HepG2 (cell line): ENCODE measurements around the gene ADSL. TPM values are rescaled to one million over a fixed set of nuclear protein-coding genes. Genes with fewer than 3 reads are reported as not detected.

ENCODE experiments used
- ATAC-seq: fragments of 200-7000 bp; cut with Tn5 transposase; 3 replicates; pipeline ENCODE4 v1.9.1; 2020; ENCODE audit warnings: mild to moderate bottlenecking, moderate library complexity
- BruUV-seq: library from RNA; stranded (reverse); fragments of 400-500 nt; replicated peaks from 2 replicates; lab custom pipeline; 2021; lab: Mats Ljungman, UMichigan
- CTCF ChIA-PET: fragments of 300-600 bp; formaldehyde crosslinking; extraction: SDS; loops from one replicate; lab custom pipeline; 2021; ENCODE audit warnings: low total read pairs, inconsistent platforms, low intra/inter-chr PET ratio; lab: Yijun Ruan, JAX
- POLR2A ChIA-PET: fragments of 350-600 bp; sonication (Branson Sonifier 250); formaldehyde crosslinking; loops from one replicate; lab custom pipeline; 2020; ENCODE audit warnings: antibody characterized with exemption, inconsistent platforms; lab: Yijun Ruan, JAX
- DNase-seq: peaks from one replicate; pipeline ENCODE4 v3.0.0-alpha.2; 2015; ENCODE audit warnings: low spot score
- FAIRE-seq: peaks from 3 replicates; lab custom pipeline; 2011; peaks lifted over from hg19 to GRCh38; lab: Jason Lieb, UNC
- H2AFZ ChIP-seq: one replicate; pipeline ENCODE4 v1.6.1; 2011; ENCODE audit warnings: low read length, inconsistent platforms
- H3K27ac ChIP-seq: fragments of 300-600 bp; 3 replicates; pipeline ENCODE4 v1.8.0; 2011; ENCODE audit warnings: mixed run types, mild to moderate bottlenecking, mixed read lengths, low read length, inconsistent platforms; ENCODE audit not compliant: insufficient read depth; ENCODE audit errors: extremely low read length
- H3K27me3 ChIP-seq, 2 experiments: fragments of 200-600 bp in 1 of 2; 2 replicates in 1 of 2; 3 replicates in 1 of 2; pipeline versions ENCODE4 v1.6.0 to v1.8.0; 2011; ENCODE audit warnings: low read length in 2 of 2, mild to moderate bottlenecking in 2 of 2, moderate library complexity in 2 of 2, inconsistent platforms in 1 of 2; ENCODE audit not compliant: insufficient read depth in 2 of 2, control insufficient read depth in 1 of 2
- H3K36me3 ChIP-seq, 2 experiments: fragments of 200-600 bp in 1 of 2; replicated peaks in 1 of 2; 2 replicates in 1 of 2; 3 replicates in 1 of 2; pipeline versions ENCODE4 v1.5.1 to v1.8.0; 2011; ENCODE audit warnings: low read length in 2 of 2, inconsistent platforms in 1 of 2; ENCODE audit not compliant: insufficient read depth in 2 of 2, control insufficient read depth in 1 of 2
- H3K4me1 ChIP-seq: 2 replicates; pipeline ENCODE4 v1.5.1; 2012; ENCODE audit warnings: low read length, inconsistent platforms; ENCODE audit not compliant: insufficient read depth
- H3K4me2 ChIP-seq: 2 replicates; pipeline ENCODE4 v1.6.0; 2011; ENCODE audit warnings: low read depth, low read length, inconsistent platforms
- H3K4me3 ChIP-seq, 3 experiments: fragments of 200-600 bp in 1 of 3; sonication (generic), shearing (Covaris generic) in 1 of 3; replicated peaks in 1 of 3; 2 replicates each; pipeline ENCODE4 v1.5.1; 2011 to 2016; ENCODE audit warnings: low read length in 3 of 3, inconsistent platforms in 2 of 3, low read depth in 2 of 3, mild to moderate bottlenecking in 2 of 3, control low read depth in 1 of 3, mixed read lengths in 1 of 3; ENCODE audit not compliant: insufficient read depth in 1 of 3
- H3K79me2 ChIP-seq: one replicate; pipeline ENCODE4 v1.6.1; 2011; ENCODE audit warnings: low read length, inconsistent platforms; ENCODE audit not compliant: insufficient read depth
- H3K9ac ChIP-seq: 2 replicates; pipeline ENCODE4 v1.6.0; 2011; ENCODE audit warnings: mild to moderate bottlenecking, low read depth, low read length, inconsistent platforms; ENCODE audit not compliant: insufficient read depth
- H3K9me3 ChIP-seq: 2 replicates; pipeline ENCODE4 v1.5.1; 2012; ENCODE audit warnings: mild to moderate bottlenecking, low read length
- H4K20me1 ChIP-seq: 2 replicates; pipeline ENCODE4 v1.6.0; 2011; ENCODE audit warnings: inconsistent platforms, mild to moderate bottlenecking, low read length, moderate library complexity; ENCODE audit not compliant: insufficient read depth
- AKNA ChIP-seq: sonication (generic); formaldehyde crosslinking; IDR thresholded peaks from 2 replicates; pipeline ENCODE4 v1.4.0; 2020; ENCODE audit warnings: missing genetic modification reagents, borderline replicate concordance
- CCAR2 ChIP-seq: fragments of 200-400 bp; formaldehyde crosslinking; optimal IDR thresholded peaks from 2 replicates; pipeline ENCODE3; 2018; ENCODE audit warnings: low read depth, mild to moderate bottlenecking, low read length, moderate library complexity
- KLF15 ChIP-seq: sonication (generic); formaldehyde crosslinking; IDR thresholded peaks from 2 replicates; pipeline ENCODE4 v1.8.1; 2023; ENCODE audit warnings: borderline replicate concordance, mild to moderate bottlenecking, inconsistent platforms, missing genetic modification reagents, mixed read lengths
- NONO ChIP-seq, 2 experiments: fragments of 450-650 bp in 1 of 2; sonication (generic) in 1 of 2; formaldehyde crosslinking in 1 of 2; IDR thresholded peaks in 1 of 2; conservative IDR thresholded peaks in 1 of 2; 2 replicates each; pipeline versions ENCODE4 v1.6.1 to v1.8.0; 2017 to 2022; ENCODE audit warnings: mild to moderate bottlenecking in 1 of 2, missing genetic modification reagents in 1 of 2, moderate library complexity in 1 of 2
- SP1 ChIP-seq, 2 experiments: fragments of 450-650 bp in 1 of 2; sonication (generic) in 1 of 2; formaldehyde crosslinking in 1 of 2; IDR thresholded peaks; 2 replicates each; pipeline versions ENCODE4 v1.4.0 to v1.6.1; 2016 to 2020; ENCODE audit warnings: missing genetic modification reagents in 1 of 2
- THAP9 ChIP-seq: sonication (generic); formaldehyde crosslinking; IDR thresholded peaks from 2 replicates; pipeline ENCODE4; 2020; ENCODE audit warnings: missing genetic modification reagents, mild to moderate bottlenecking, borderline replicate concordance
- ZNF691 ChIP-seq: sonication (generic); formaldehyde crosslinking; IDR thresholded peaks from 2 replicates; pipeline ENCODE4 v1.4.0; 2020; ENCODE audit warnings: missing genetic modification reagents, low read depth, mild to moderate bottlenecking, borderline replicate concordance
- WGBS: methylation state at CpG from one replicate; pipeline ENCODE4 v1.1.6; 2017; ENCODE audit warnings: low lambda C conversion rate; 5-methylcytosine and 5-hydroxymethylcytosine counted together
- in situ Hi-C: cut with HindIII; loops from 2 replicates; pipeline ENCODE4 v1.10.0; 2017; ENCODE audit warnings: low pct_unique_long_range_greater_than_20kb; ENCODE audit not compliant: extremely low pct_ligation_motif_present
- intact Hi-C: fragments of 100-400 bp; cut with micrococcal nuclease; formaldehyde crosslinking; loops from one replicate; pipeline ENCODE4 v1.10.0; 2022; ENCODE audit not compliant: unreplicated experiment
- polyA plus RNA-seq, 8 experiments: library from polyadenylated mRNA; depleted of rRNA in 3 of 8; stranded (reverse) in 7 of 8; unstranded in 1 of 8; fragments of >200 nt; fragmentation: Illumina TruSeq in 4 of 8; extraction: Trizol in 4 of 8; gene quantifications; 2 replicates each; pipeline versions ENCODE4 v1.2.1 to v1.2.3, GENCODE V29; 2011 to 2016; ENCODE audit warnings: low read depth in 4 of 8, missing spikeins in 1 of 8, mixed read lengths in 1 of 8; ENCODE audit not compliant: insufficient read depth in 1 of 8
- total RNA-seq, 5 experiments: library from RNA; depleted of rRNA; stranded (reverse); fragments of >200 nt; fragmentation: Illumina TruSeq; extraction: Trizol; gene quantifications; 2 replicates each; pipeline ENCODE4 v1.2.3, GENCODE V29; 2016; ENCODE audit warnings: low read depth in 1 of 5

The ADSL gene
- total and polyA plus RNA-seq, 2 of the 13 experiments (the other 11 are each of a cell fraction or from before 2014, with no cell fraction given), result 123 to 174 TPM

- no peak overlapping the region for H3K4me3 ChIP-seq
- H2AFZ ChIP-seq, result no peak overlapping the region
- WGBS, result over 99% methylated on average over 11 of the region's 11 CpGs
- ChIA-PET CTCF (no interaction called here), POLR2A (no interaction called here)
- H3K36me3 ChIP-seq, result peaks cover 14 to 36% of the 10 kb centered on the region in 2 experiments
- no peaks in the 10 kb centered on the region for H4K20me1 ChIP-seq
- intact Hi-C loops (no loop called here), in situ Hi-C loops (no loop called here)
- H3K4me1 ChIP-seq, result no peaks in the 10 kb centered on the region
- ATAC-seq, result no peak
- no peaks in the 10 kb centered on the region for H3K27me3 ChIP-seq
- H3K79me2 ChIP-seq, result no peaks in the 10 kb centered on the region
- no peak overlapping the region for H3K27ac ChIP-seq
- FAIRE-seq, result no peak
- no peak overlapping the region for H3K4me2 ChIP-seq
- no peak for DNase-seq
- no peaks in the 10 kb centered on the region for H3K9me3 ChIP-seq
- no peak overlapping the region for H3K9ac ChIP-seq
- TF ChIP-seq ZNF691 (CRISPR knock-in tag) (no peak), SP1 (IDR thresholded peaks at IDR 0.05) (no peak), SP1 (CRISPR knock-in tag; IDR thresholded peaks at IDR 0.05) (no peak), NONO (IDR thresholded peaks at IDR 0.05) (no peak), NONO (CRISPR knock-in tag; conservative IDR thresholded peaks at IDR 0.05) (no peak)
- no TSS peak for BruUV-seq
Observed at GRCh38 chr22:40302149-40302548, 44.2 kb upstream of the ADSL start.

GRCh38 chr22:40305625-40306024 is 40.7 kb upstream of the ADSL start:
- Histone ChIP-seq H3K4me3 (no peak overlapping the region), H3K79me2 (no peaks in the 10 kb centered on the region), H3K36me3 (peaks cover 18 to 65% of the 10 kb centered on the region in 2 experiments), H3K4me2 (no peak overlapping the region), H4K20me1 (no peaks in the 10 kb centered on the region), H3K9me3 (no peaks in the 10 kb centered on the region), H2AFZ (no peak overlapping the region), H3K27ac (no peak overlapping the region), H3K27me3 (no peaks in the 10 kb centered on the region), H3K4me1 (no peaks in the 10 kb centered on the region), H3K9ac (no peak overlapping the region)
- no TSS peak for BruUV-seq
- ATAC-seq (no peak), DNase-seq (no peak), FAIRE-seq (no peak)
- in situ Hi-C loops, result no loop called here
- POLR2A ChIA-PET, result no interaction called here
- WGBS, result 98% methylated on average over 5 of the region's 5 CpGs
- intact Hi-C loops, result no loop called here
- TF ChIP-seq CCAR2 (no peak), THAP9 (CRISPR knock-in tag) (no peak), AKNA (CRISPR knock-in tag) (no peak), KLF15 (no peak)
- CTCF ChIA-PET, result no interaction called here
